ENCODE measurements around the gene IAPP. TPM values are rescaled to one million over a fixed set of nuclear protein-coding genes. Genes with fewer than 3 reads are reported as not detected.
A peak's percentile ranks its signal among the peaks of the same experiment; 100 is the strongest.
"Not testable (repeated sequence)": the region's sequence is repeated elsewhere in the genome, so short reads cannot be mapped to it uniquely, and the experiment has no call there.

The IAPP gene
- total and polyA plus RNA-seq, 4 donors, result 0.24 to 0.30 TPM; not detected in 2

DNA sequence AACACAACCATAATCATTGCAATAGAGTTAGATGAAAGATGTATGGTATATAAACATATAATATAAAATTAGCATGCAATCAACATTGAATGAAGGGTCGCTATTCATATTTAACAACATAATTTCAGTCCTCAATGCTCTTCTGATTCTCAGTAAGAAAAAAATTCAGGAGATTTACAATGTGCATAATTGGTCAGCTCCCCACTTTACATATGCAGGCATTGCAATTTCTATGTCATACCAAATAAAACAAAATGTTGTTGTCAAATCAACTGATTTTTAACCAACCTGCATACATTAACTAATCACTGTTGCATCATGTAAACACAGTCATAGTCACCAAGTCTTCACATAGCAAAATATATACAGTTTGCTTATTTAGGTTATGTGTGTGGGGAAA lies 32.8 kb upstream of the IAPP start:
- no peak overlapping the region for H3K27ac ChIP-seq (ENCODE audit: low read depth, low read length)

GRCh38 chr12:21340403-21340802 lies 32.3 kb upstream of the IAPP start:
- no peak for DNase-seq (ENCODE audit: low read depth in 4 of 6, low spot score in 6 of 6)

More for the DNA sequence above, 32.8 kb upstream of the IAPP start:
- Histone ChIP-seq H3K36me3 (ENCODE audit: control insufficient read depth, insufficient read depth, low read length) (no peaks in the 10 kb centered on the region), H3K4me1 (ENCODE audit: control insufficient read depth, insufficient read depth, low read length) (no peaks in the 10 kb centered on the region), H3K4me3 (ENCODE audit: low read depth, low read length) (no peak overlapping the region), H3K27me3 (ENCODE audit: control insufficient read depth, insufficient read depth, low read length) (no peaks in the 10 kb centered on the region), H3K9me3 (ENCODE audit: control insufficient read depth, insufficient read depth, low read length) (no peaks in the 10 kb centered on the region)
- WGBS (ENCODE audit: insufficient coverage), result no CpG with 5 or more reads among the region's 1 CpG
- DNase-seq (ENCODE audit: low read depth in 4 of 6, low spot score in 6 of 6), result no peak

DNA sequence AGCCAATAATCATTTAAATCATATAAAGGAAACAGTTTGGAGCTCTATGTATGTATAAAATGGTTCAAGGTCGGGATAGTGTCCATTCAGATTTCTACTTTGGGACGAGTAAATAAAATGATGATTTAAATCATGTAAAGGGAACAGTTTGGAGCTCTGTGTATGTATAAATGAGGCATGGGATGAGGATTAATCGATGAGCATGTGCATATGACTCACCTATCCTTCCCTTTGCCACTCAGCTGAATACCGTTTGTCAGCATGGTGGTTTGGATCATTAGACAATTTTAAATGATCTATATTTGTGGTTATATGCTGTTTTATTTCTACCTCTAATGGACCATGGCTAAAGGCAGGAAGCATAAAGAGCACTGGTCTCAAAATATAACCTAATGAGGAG lies 30.9 kb upstream of the IAPP start:
- Histone ChIP-seq H3K27me3 (ENCODE audit: control insufficient read depth, insufficient read depth, low read length) (no peaks in the 10 kb centered on the region), H3K4me1 (ENCODE audit: control insufficient read depth, insufficient read depth, low read length) (no peaks in the 10 kb centered on the region), H3K36me3 (ENCODE audit: control insufficient read depth, insufficient read depth, low read length) (no peaks in the 10 kb centered on the region), H3K9me3 (ENCODE audit: control insufficient read depth, insufficient read depth, low read length) (no peaks in the 10 kb centered on the region), H3K4me3 (ENCODE audit: low read depth, low read length) (no peak overlapping the region), H3K27ac (ENCODE audit: low read depth, low read length) (no peak overlapping the region)
- peak in 1 of 6 donors; percentile 8 for DNase-seq (ENCODE audit: low read depth in 4 of 6, low spot score in 6 of 6)
- 80% methylated on average over 1 of the region's 4 CpGs for WGBS (ENCODE audit: insufficient coverage)

More at GRCh38 chr12:21340403-21340802, 32.3 kb upstream of the IAPP start:
- Histone ChIP-seq H3K9me3 (ENCODE audit: control insufficient read depth, insufficient read depth, low read length) (no peaks in the 10 kb centered on the region), H3K27me3 (ENCODE audit: control insufficient read depth, insufficient read depth, low read length) (no peaks in the 10 kb centered on the region), H3K27ac (ENCODE audit: low read depth, low read length) (no peak overlapping the region), H3K4me1 (ENCODE audit: control insufficient read depth, insufficient read depth, low read length) (no peaks in the 10 kb centered on the region), H3K36me3 (ENCODE audit: control insufficient read depth, insufficient read depth, low read length) (no peaks in the 10 kb centered on the region), H3K4me3 (ENCODE audit: low read depth, low read length) (no peak overlapping the region)
- 100% methylated on average over 1 of the region's 6 CpGs for WGBS (ENCODE audit: insufficient coverage)

DNA sequence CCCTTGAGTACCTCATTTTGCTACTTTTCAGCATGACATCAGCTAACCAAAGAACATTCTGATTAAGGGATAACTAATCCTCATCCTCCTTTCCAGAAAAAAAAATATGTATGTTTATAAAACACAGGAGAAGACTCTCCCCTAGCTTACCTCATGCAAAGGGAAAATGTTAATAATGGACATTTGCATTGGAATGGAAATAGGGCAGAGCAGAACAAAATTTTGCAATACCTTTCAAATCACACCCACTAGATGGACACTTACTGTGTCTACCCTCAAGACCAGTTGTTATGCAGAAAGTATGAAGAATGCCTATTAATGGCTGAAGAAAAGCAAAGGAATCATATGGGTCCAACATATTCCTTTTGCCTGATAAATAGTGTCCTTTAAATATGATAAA lies 29.1 kb upstream of the IAPP start:
- no peaks in the 10 kb centered on the region for H3K27me3 ChIP-seq (ENCODE audit: control insufficient read depth, insufficient read depth, low read length)
- H3K9me3 ChIP-seq (ENCODE audit: control insufficient read depth, insufficient read depth, low read length), result no peaks in the 10 kb centered on the region
- DNase-seq (ENCODE audit: low read depth in 4 of 6, low spot score in 6 of 6), result no peak

DNA sequence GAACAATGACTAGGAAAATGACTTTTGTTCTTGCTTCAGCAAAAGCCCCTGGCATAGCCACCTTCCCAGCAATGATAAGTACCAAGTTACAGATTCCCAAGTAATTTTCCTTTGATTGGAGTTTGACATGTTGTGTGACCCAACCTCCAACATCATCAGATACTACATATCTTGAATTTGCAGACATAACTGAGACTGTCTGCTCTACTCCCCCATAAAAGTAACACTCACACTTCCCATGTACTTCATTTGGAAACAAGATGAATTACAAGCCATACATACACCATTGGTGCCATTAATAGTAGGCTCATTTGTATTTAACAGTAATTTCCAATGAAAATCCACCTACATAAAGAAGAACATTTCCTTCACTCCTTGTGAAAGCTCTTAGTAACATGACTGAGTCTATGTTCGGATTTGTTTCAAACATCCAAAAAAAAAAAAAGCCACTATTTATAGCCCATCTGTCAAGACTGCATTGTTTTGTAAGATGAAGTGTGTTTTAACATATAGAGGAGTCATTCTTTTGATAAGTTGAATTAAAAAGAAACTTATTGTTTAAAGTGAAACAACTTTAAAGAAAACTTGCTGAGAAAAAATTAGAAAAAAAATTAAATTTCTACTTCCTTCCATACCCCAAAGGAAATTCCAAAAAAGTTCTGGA lies 26.0 kb upstream of the IAPP start:
- H3K4me1 ChIP-seq (ENCODE audit: control insufficient read depth, insufficient read depth, low read length), result no peaks in the 10 kb centered on the region
- WGBS (ENCODE audit: insufficient coverage), result no CpG with 5 or more reads among the region's 1 CpG
- H3K36me3 ChIP-seq (ENCODE audit: control insufficient read depth, insufficient read depth, low read length), result no peaks in the 10 kb centered on the region
- no peak overlapping the region for H3K27ac ChIP-seq (ENCODE audit: low read depth, low read length)
- H3K4me3 ChIP-seq (ENCODE audit: low read depth, low read length), result no peak overlapping the region
- DNase-seq (ENCODE audit: low read depth in 4 of 6, low spot score in 6 of 6), result no peak
- no peaks in the 10 kb centered on the region for H3K27me3 ChIP-seq (ENCODE audit: control insufficient read depth, insufficient read depth, low read length)
- H3K9me3 ChIP-seq (ENCODE audit: control insufficient read depth, insufficient read depth, low read length), result no peaks in the 10 kb centered on the region

More for the DNA sequence above, 29.1 kb upstream of the IAPP start:
- H3K27ac ChIP-seq (ENCODE audit: low read depth, low read length), result no peak overlapping the region
- no peak overlapping the region for H3K4me3 ChIP-seq (ENCODE audit: low read depth, low read length)
- no peaks in the 10 kb centered on the region for H3K36me3 ChIP-seq (ENCODE audit: control insufficient read depth, insufficient read depth, low read length)
- H3K4me1 ChIP-seq (ENCODE audit: control insufficient read depth, insufficient read depth, low read length), result no peaks in the 10 kb centered on the region

GRCh38 chr12:21350975-21351374 lies 21.7 kb upstream of the IAPP start:
- Histone ChIP-seq H3K27ac (ENCODE audit: low read depth, low read length) (no peak overlapping the region), H3K27me3 (ENCODE audit: control insufficient read depth, insufficient read depth, low read length) (no peaks in the 10 kb centered on the region), H3K4me1 (ENCODE audit: control insufficient read depth, insufficient read depth, low read length) (no peaks in the 10 kb centered on the region), H3K4me3 (ENCODE audit: low read depth, low read length) (no peak overlapping the region), H3K9me3 (ENCODE audit: control insufficient read depth, insufficient read depth, low read length) (no peaks in the 10 kb centered on the region), H3K36me3 (ENCODE audit: control insufficient read depth, insufficient read depth, low read length) (no peaks in the 10 kb centered on the region)
- 100% methylated on average over 1 of the region's 1 CpG for WGBS (ENCODE audit: insufficient coverage)
- no peak for DNase-seq (ENCODE audit: low read depth in 4 of 6, low spot score in 6 of 6)

- Histone ChIP-seq H3K27me3 (ENCODE audit: control insufficient read depth, insufficient read depth, low read length) (no peaks in the 10 kb centered on the region), H3K9me3 (ENCODE audit: control insufficient read depth, insufficient read depth, low read length) (no peaks in the 10 kb centered on the region), H3K4me3 (ENCODE audit: low read depth, low read length) (no peak overlapping the region), H3K27ac (ENCODE audit: low read depth, low read length) (no peak overlapping the region), H3K36me3 (ENCODE audit: control insufficient read depth, insufficient read depth, low read length) (no peaks in the 10 kb centered on the region), H3K4me1 (ENCODE audit: control insufficient read depth, insufficient read depth, low read length) (no peaks in the 10 kb centered on the region)
- DNase-seq (ENCODE audit: low read depth in 4 of 6, low spot score in 6 of 6), result peak in 1 of 6 donors; percentile 29
- WGBS (ENCODE audit: insufficient coverage), result 69% methylated on average over 1 of the region's 1 CpG
Measured at GRCh38 chr12:21353487-21353886, 19.2 kb upstream of the IAPP start.

- Histone ChIP-seq H3K4me1 (ENCODE audit: control insufficient read depth, insufficient read depth, low read length) (no peaks in the 10 kb centered on the region), H3K4me3 (ENCODE audit: low read depth, low read length) (no peak overlapping the region), H3K27me3 (ENCODE audit: control insufficient read depth, insufficient read depth, low read length) (no peaks in the 10 kb centered on the region), H3K27ac (ENCODE audit: low read depth, low read length) (no peak overlapping the region), H3K36me3 (ENCODE audit: control insufficient read depth, insufficient read depth, low read length) (no peaks in the 10 kb centered on the region), H3K9me3 (ENCODE audit: control insufficient read depth, insufficient read depth, low read length) (no peaks in the 10 kb centered on the region)
- no peak for DNase-seq (ENCODE audit: low read depth in 4 of 6, low spot score in 6 of 6)
- WGBS (ENCODE audit: insufficient coverage), result 100% methylated on average over 1 of the region's 4 CpGs
Measured at GRCh38 chr12:21353948-21354347, 18.8 kb upstream of the IAPP start.

- Histone ChIP-seq H3K9me3 (ENCODE audit: control insufficient read depth, insufficient read depth, low read length) (no peaks in the 10 kb centered on the region), H3K36me3 (ENCODE audit: control insufficient read depth, insufficient read depth, low read length) (no peaks in the 10 kb centered on the region), H3K27me3 (ENCODE audit: control insufficient read depth, insufficient read depth, low read length) (no peaks in the 10 kb centered on the region), H3K27ac (ENCODE audit: low read depth, low read length) (no peak overlapping the region), H3K4me3 (ENCODE audit: low read depth, low read length) (no peak overlapping the region), H3K4me1 (ENCODE audit: control insufficient read depth, insufficient read depth, low read length) (no peaks in the 10 kb centered on the region)
- DNase-seq (ENCODE audit: low read depth in 4 of 6, low spot score in 6 of 6), result no peak
- WGBS (ENCODE audit: insufficient coverage), result no CpG with 5 or more reads among the region's 1 CpG
Measured at GRCh38 chr12:21354641-21355040, 18.1 kb upstream of the IAPP start.

DNA sequence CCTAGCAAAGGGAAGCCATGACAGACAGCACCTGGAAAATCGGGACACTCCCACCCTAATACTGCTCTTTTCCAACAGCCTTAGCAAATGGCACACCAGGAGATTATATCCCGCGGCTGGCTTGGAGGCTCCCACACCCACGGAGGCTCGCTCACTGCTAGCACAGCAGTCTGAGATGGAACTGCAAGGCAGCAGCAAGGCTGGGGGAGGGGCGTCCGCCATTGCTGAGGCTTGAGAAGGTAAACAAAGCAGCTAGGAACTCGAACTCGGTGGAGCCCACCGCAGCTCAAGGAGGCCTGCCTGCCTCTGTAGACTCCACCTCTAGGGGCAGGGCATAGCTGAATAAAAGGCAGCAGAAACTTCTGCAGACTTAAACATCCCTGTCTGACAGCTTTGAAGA lies 12.1 kb upstream of the IAPP start:
- H3K4me1 ChIP-seq (ENCODE audit: control insufficient read depth, insufficient read depth, low read length); H3K4me3 ChIP-seq (ENCODE audit: low read depth, low read length); H3K9me3 ChIP-seq (ENCODE audit: control insufficient read depth, insufficient read depth, low read length); H3K27me3 ChIP-seq (ENCODE audit: control insufficient read depth, insufficient read depth, low read length); H3K36me3 ChIP-seq (ENCODE audit: control insufficient read depth, insufficient read depth, low read length); H3K27ac ChIP-seq (ENCODE audit: low read depth, low read length); DNase-seq (ENCODE audit: low read depth in 4 of 6, low spot score in 6 of 6): not testable (repeated sequence)
- WGBS (ENCODE audit: insufficient coverage), result 96% methylated on average over 7 of the region's 10 CpGs

All from spinal cord (tissue), 10 donors.